A204.1 (cell line): ENCODE measurements around the gene PTPN21.

Experiments
- FAIRE-seq: peaks from 2 replicates; lab custom pipeline; 2012; peaks lifted over from hg19 to GRCh38; lab: Jason Lieb, UNC

PTPN21 gene

GRCh38 chr14:88468406-88468805, 86.4 kb downstream of the PTPN21 start:
- no peak for FAIRE-seq

GRCh38 chr14:88463318-88463717, 91.5 kb downstream of the PTPN21 start:
- FAIRE-seq, result no peak

DNA sequence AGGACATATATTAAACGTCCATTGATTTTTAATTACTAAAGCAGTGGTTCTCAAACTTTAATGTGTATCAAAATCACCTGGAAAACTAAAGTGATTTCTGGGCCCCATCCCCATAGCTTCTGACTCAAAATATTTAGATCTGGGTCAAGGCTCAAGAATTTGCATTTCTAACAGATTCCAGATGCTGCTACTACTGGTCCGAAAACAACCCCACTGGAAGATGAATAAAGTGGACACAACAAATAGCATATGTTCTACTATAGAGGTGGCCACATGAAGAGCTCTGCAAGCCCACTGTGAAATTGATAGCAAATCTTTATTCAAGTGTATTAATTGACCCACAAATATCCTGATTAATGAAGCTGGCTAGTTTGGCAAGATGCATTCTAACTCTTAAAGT, 99.9 kb downstream of the PTPN21 start:
- FAIRE-seq, result no peak

DNA sequence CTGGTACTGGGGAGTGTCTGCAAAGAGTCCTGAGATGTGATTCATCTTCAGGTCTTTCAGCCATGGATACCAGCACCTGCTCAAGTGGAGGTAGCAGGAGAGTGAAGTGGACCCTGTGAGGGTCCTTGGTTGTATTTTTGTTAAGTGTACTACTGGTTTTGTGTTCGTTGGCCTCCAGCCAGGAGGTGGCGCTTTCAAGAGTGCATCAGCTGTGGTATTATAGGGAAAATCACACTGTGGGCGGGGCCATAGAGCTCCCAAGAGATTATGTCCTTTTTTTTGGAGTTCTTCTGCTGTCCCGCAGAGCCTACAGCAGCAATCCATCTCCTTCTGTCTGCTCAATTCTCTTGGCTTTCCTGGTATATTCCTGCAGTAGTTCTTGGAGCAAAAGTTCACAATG, 102.6 kb downstream of the PTPN21 start:
- FAIRE-seq, result no peak

- FAIRE-seq, result no peak
Measured at GRCh38 chr14:88439088-88439487, 115.7 kb downstream of the PTPN21 start.

- FAIRE-seq, result no peak
Measured at GRCh38 chr14:88437658-88438057, 117.1 kb downstream of the PTPN21 start.

DNA sequence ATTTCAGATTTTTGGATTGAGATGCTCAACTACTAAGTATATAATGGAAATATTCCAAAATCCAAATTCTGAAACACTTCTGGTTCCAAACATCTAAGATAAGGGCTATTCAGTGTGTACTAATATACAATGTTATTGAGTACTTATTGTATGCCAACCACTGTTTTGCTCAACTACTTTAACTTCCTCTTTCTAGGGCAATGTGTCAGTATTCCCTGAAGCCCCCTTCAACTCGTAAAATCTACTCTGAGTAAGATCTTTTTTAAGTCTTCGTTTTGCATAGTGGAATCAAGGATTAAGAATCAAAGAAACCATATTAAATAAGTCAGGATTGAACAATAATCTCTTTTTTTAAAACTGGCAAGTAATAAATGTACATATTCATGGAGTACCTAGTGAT, 123.8 kb downstream of the PTPN21 start:
- FAIRE-seq, result no peak

GRCh38 chr14:88426271-88426670, 128.5 kb downstream of the PTPN21 start:
- no peak for FAIRE-seq

DNA sequence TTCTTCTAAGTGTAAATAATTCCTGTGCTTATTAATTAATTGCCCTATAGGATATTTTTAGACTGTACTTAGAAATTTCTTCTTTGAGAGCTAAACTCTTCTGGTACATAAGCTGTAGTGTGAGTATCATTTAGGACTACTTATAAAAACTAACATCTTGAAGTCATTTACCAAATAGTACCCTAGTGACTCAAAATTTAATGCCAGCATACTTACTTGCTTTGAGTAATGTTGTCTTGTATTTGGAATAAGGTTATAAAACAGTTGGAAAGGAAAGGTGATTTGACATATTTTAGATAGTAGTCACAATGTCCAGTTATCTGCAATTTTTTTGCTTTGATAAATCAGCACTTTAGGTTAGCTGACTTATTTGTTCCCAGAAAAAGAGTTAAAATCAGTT, 130.2 kb downstream of the PTPN21 start:
- FAIRE-seq, result no peak

DNA sequence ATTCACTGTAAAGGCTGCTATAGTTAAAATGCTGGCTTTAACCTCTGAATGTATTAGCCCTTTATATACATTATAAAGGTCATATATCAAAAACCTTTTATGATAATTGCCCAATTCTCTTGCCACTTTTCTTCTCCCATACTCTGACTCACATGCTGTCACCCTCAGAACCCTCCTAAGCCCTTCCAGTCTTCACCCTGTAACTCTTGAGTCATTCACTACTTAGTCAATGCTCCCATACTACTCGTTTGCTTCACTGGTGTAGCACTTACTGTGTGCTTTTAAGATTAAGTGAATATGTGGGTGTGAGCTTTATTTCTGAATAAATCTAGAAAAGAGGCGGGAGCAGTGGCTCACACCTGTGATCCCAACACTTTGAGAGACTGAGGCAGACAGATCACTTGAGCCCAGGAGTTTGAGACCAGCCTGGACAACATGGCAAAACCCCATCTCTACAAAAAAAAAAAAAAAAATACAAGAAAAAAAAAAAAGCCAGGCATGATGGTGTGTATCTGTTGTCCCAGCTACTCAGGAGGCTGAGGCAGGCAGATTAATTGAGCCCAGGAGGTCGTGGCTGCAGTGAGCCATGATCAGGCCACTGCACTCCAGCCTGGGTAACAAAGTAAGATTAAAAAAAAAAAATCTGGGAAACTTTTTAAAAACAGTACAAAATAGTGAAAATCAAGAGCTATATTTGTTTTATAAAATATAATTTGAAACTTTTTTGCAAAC, 131.7 kb downstream of the PTPN21 start:
- FAIRE-seq, result no peak

- no peak for FAIRE-seq
Measured at GRCh38 chr14:88422047-88422446, 132.8 kb downstream of the PTPN21 start.

DNA sequence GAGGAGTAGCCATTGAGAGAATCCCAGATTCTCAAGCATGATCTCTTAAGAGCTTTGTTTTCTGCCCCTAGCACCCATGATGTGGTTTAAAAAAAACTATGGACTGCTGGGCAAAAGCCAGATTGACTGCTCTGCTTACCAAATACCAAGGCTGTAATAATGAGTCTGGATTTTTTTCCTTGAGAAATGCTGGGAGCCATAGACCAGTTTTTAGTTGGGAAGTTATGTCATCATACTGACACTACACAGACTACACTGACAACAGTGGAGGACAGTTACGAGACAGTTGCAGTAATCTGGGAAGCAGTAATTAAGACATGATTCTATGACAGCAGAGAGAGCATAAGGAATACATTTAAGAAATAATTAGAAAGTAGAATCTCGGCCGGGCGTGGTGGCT, 133.5 kb downstream of the PTPN21 start:
- no peak for FAIRE-seq

DNA sequence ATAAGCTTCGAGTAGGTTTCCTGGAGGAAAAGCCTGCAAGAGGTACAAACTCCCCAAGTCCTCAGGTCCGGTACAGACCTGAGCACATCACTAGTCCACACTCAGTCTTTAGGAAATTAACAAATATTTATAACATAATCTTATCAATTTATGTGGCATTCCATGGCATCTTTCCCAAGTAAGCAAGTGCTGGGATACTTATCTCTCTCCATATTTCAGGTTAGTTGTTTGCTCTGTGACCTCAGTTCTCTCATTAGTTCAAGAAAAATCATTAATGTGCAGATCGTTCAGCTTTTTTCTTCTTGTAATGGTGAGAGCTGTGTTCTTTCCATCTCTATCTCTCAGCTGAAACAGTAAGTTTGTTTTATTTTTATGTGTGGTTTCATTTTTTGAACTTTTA, 134.6 kb downstream of the PTPN21 start:
- no peak for FAIRE-seq

GRCh38 chr14:88417594-88417993, 137.2 kb downstream of the PTPN21 start:
- FAIRE-seq, result no peak
